Right lobe of liver (tissue), 6 donors: ENCODE measurements around the gene KCNQ1. TPM values are rescaled to one million over a fixed set of nuclear protein-coding genes. Genes with fewer than 3 reads are reported as not detected.
A peak's percentile ranks its signal among the peaks of the same experiment; 100 is the strongest.

Experiments used
- ATAC-seq, 4 donors: fragments of 200-7000 bp; cut with Tn5 transposase; one replicate each; pipeline ENCODE4 v1.9.1; 2020; ENCODE audit warnings: mild to moderate bottlenecking in 4 of 4, moderate library complexity in 4 of 4
- DNase-seq, 3 donors: peaks; one replicate each; pipeline ENCODE4 v3.0.0-alpha.2; 2020
- H3K27ac ChIP-seq, 3 donors: fragments of 200-600 bp; one replicate each; pipeline ENCODE4 v1.8.0; 2022
- H3K27me3 ChIP-seq, 2 donors: fragments of 200-600 bp; one replicate each; pipeline ENCODE4 v1.8.0; 2022
- H3K36me3 ChIP-seq, 4 donors: fragments of 200-600 bp; sonication (generic) in 1 of 4; one replicate each; pipeline versions ENCODE4 v1.5.1 to v1.8.0; 2017 to 2022; ENCODE audit warnings: control low read depth in 1 of 4
- H3K4me1 ChIP-seq, 4 donors: fragments of 200-600 bp; sonication (generic) in 1 of 4; one replicate each; pipeline versions ENCODE4 v1.5.1 to v1.8.0; 2017 to 2022; ENCODE audit warnings: control low read depth in 1 of 4
- H3K4me3 ChIP-seq, 3 donors: fragments of 200-600 bp; one replicate each; pipeline ENCODE4 v1.8.0; 2022
- H3K9me3 ChIP-seq, 4 donors: fragments of 200-600 bp; sonication (generic) in 1 of 4; one replicate each; pipeline versions ENCODE4 v1.5.1 to v1.8.0; 2017 to 2022; ENCODE audit warnings: control low read depth in 1 of 4
- CTCF ChIP-seq, 4 donors: fragments of 200-600 bp in 3 of 4; fragments of 450-650 bp in 1 of 4; IDR thresholded peaks; one replicate each; pipeline versions ENCODE4 v1.5.1 to v1.8.0; 2016 to 2022; ENCODE audit warnings: antibody characterized with exemption in 4 of 4, mild to moderate bottlenecking in 2 of 4
- POLR2A ChIP-seq: fragments of 450-650 bp; IDR thresholded peaks from one replicate; pipeline ENCODE4 v1.6.1; 2017; ENCODE audit warnings: antibody characterized with exemption, mild to moderate bottlenecking
- WGBS: methylation state at CpG from one replicate; pipeline ENCODE4 v1.1.6; 2018; ENCODE audit warnings: low coverage, low lambda C conversion rate; ENCODE audit not compliant: insufficient coverage; ENCODE audit errors: missing lambda C conversion rate; 5-methylcytosine and 5-hydroxymethylcytosine counted together
- intact Hi-C, 2 donors: fragments of 100-400 bp; cut with DNase I; formaldehyde crosslinking; loops; one replicate each; pipeline versions ENCODE4 v1.11.2 to v1.14.1; 2022
- total RNA-seq, 6 experiments: library from RNA; depleted of rRNA in 2 of 6; stranded (reverse); fragments of >200 nt in 2 of 6; fragmentation: NEBNext Ultra II Directional in 3 of 6; extraction: Animal tissue kit (Norgen Biotek cat#: 25700) in 3 of 6; gene quantifications; one replicate each; pipeline versions ENCODE4 v1.1.0 to v1.2.4, GENCODE V29; 2016 to 2023
- donor health status: DM: no; HTN: yes; CAD: no.
- donor health status: DM: no; HTN: no; CAD: no.
- donor health status: DM: no; HTN: no; CAD: no.
- donor health status: DM: no; HTN: yes; CAD: no.
- donor health status: DM: no; HTN: yes; CAD: no.

KCNQ1 gene
- total RNA-seq, 6 experiments from 2014 or later: 0.61 to 2.4 (median 1.8) TPM

GRCh38 chr11:2743427-2744110, 298.8 kb downstream of the KCNQ1 start:
- no peaks in the 10 kb centered on the region for H3K4me1 ChIP-seq
- 89% methylated on average over 11 of the region's 21 CpGs for WGBS
- no peak overlapping the region for H3K27ac ChIP-seq
- TF ChIP-seq POLR2A (no peak), CTCF (IDR thresholded peaks at IDR 0.05) (no peak)
- H3K36me3 ChIP-seq: no peaks in the 10 kb centered on the region
- H3K27me3 ChIP-seq: no peaks in the 10 kb centered on the region
- intact Hi-C loops: no loop called here
- ATAC-seq: no peak
- H3K9me3 ChIP-seq: no peaks in the 10 kb centered on the region
- H3K4me3 ChIP-seq: no peak overlapping the region
- peak in 2 of 3 donors; percentile 12 to 42 for DNase-seq

GRCh38 chr11:2744166-2744565, 299.4 kb downstream of the KCNQ1 start:
- WGBS: 93% methylated on average over 5 of the region's 9 CpGs

GRCh38 chr11:2745511-2745910, 300.7 kb downstream of the KCNQ1 start:
- 82% methylated on average over 11 of the region's 14 CpGs for WGBS
- H3K4me1 ChIP-seq: no peaks in the 10 kb centered on the region
- H3K4me3 ChIP-seq: no peak overlapping the region
- intact Hi-C loops: no loop called here
- no peaks in the 10 kb centered on the region for H3K36me3 ChIP-seq
- H3K9me3 ChIP-seq: no peaks in the 10 kb centered on the region
- peak in 2 of 3 donors; percentile 15 to 33 for DNase-seq
- H3K27ac ChIP-seq: no peak overlapping the region
- ATAC-seq: no peak
- no peaks in the 10 kb centered on the region for H3K27me3 ChIP-seq
- TF ChIP-seq CTCF (IDR thresholded peaks at IDR 0.05): no peak
- TF ChIP-seq POLR2A: no peak

More at GRCh38 chr11:2744166-2744565, 299.4 kb downstream of the KCNQ1 start:
- intact Hi-C loops: no loop called here
- TF ChIP-seq CTCF (IDR thresholded peaks at IDR 0.05): no peak
- Histone ChIP-seq H3K4me1 (no peaks in the 10 kb centered on the region), H3K27me3 (no peaks in the 10 kb centered on the region), H3K36me3 (no peaks in the 10 kb centered on the region), H3K27ac (no peak overlapping the region), H3K4me3 (no peak overlapping the region), H3K9me3 (no peaks in the 10 kb centered on the region)
- ATAC-seq: no peak
- DNase-seq: peak in 2 of 3 donors; percentile 5 to 20

- no peak for ATAC-seq
- DNase-seq: peak in 2 of 3 donors; percentile 8 to 40
- WGBS: 74% methylated on average over 5 of the region's 24 CpGs
- H3K4me3 ChIP-seq: no peak overlapping the region
- no peak overlapping the region for H3K27ac ChIP-seq
- no peaks in the 10 kb centered on the region for H3K4me1 ChIP-seq
- intact Hi-C loops: no loop called here
- no peak for TF ChIP-seq CTCF (IDR thresholded peaks at IDR 0.05)
- no peak for TF ChIP-seq POLR2A
- H3K27me3 ChIP-seq: no peaks in the 10 kb centered on the region
- H3K9me3 ChIP-seq: no peaks in the 10 kb centered on the region
- no peaks in the 10 kb centered on the region for H3K36me3 ChIP-seq
Measured at GRCh38 chr11:2746401-2747247, 301.8 kb downstream of the KCNQ1 start.
